ENCODE data around the gene CCDC74B.
"Not testable (repeated sequence)": the region's sequence is repeated elsewhere in the genome, so short reads cannot be mapped to it uniquely, and the experiment has no call there.

CCDC74B gene

DNA sequence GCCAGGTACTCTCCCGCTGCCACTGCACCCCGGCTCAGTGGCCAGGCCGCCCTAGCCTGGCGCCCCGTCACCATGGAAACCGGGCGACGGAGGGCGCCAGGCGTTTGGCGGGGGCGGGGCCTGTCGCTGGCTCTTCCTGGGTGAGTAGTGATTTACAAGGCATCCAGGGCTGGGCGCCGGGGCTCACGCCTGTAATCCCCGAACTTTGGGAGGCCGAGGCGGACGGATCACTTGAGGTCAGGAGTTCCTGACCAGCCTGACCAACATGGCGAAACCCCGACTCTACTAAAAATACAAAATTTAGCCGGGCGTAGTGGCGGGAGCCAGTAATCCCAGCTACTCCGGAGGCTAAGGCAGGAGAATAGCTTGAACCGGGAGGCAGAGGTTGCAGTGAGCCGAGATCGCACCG lies at the start of gene CCDC74B:
Gene CCDC74B (minus strand): TSS at position 107 of the 409 bp plus-strand sequence. CDS start 116 bp downstream, outside the sequence.
- H3K4me3 ChIP-seq (ENCODE audit: low read length): peak within 1 kb of the TSS; percentile 32; the same call in 1 of the 2 replicates

DNA sequence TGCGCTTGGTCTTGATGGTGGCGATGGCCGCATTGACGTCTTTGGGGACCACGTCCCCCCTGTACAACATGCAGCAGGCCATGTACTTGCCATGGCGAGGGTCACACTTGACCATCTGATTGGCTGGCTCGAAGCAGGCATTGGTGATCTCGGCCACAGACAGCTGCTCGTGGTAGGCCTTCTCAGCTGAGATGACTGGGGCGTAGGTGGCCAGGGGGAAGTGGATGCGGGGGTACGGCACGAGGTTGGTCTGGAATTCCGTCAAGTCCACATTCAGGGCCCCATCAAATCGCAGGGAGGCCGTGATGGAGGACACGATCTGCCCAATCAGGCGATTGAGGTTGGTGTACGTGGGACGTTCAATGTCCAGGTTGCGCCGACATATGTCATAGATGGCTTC lies 48.9 kb upstream of the CCDC74B start:
- H3K4me3 ChIP-seq (ENCODE audit: low read length): not testable (repeated sequence)

DNA sequence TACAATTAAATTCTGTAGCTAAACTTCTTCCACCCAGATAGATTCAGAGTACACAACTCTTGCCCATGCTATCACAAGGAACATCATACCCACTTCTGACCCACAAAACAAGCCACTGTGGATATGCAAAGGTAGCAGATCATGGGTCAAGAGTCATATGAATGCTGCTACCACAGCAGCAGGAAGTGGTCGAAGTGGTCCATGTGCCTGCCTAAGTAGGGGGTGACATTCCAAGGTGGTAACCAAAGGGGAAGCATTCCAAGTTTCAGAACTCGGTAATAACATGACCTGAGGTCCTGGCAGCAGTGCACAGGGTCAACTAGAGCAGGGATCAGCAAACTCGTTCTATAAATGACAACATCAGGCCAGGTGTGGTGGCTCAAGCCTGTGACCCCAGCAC lies 47.5 kb upstream of the CCDC74B start:
- not testable (repeated sequence) for H3K4me3 ChIP-seq (ENCODE audit: low read length)

DNA sequence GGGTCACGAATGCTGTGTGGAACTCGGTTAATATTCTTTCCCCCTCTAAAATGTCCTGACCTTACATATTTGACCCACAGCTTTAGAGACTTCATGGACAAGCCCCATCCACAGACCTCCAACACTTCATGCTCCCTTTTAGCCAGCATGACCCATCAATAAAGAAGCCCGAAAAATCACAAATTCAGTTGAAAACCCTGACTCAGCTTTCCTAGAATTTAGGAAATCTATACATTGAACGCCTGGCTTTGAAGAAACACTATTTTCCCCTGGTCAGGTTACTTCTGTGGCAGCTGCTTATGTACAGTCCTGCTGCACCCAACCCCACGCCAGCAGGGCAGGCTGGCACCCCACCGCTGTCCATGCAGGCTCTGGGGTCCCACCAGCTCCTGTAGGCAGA lies 46.4 kb upstream of the CCDC74B start:
- not testable (repeated sequence) for H3K4me3 ChIP-seq (ENCODE audit: low read length)

DNA sequence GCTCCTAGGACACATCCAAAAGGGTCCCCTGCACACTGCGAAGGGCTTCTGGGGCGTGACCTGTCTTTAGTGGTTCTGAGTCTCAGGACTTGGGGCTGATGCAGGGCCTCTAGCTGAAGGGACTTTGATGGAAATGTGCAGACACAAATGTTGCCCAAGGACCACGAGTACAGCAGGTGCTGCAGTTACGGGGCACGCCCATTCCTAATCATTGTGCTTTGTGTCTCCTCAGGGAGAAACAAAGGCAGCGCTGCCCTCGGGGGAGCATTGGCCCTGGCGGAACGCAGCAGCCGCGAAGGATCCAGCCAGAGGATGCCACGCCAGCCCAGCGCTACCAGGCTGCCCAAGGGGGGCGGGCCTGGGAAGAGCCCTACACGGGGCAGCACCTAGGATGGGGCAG lies 45.3 kb upstream of the CCDC74B start:
- no peak for TF ChIP-seq ZNF274 (IDR thresholded peaks at IDR 0.05; ENCODE audit: low read depth, low read length)
- no peak overlapping the region for H3K4me3 ChIP-seq (ENCODE audit: low read length)

DNA sequence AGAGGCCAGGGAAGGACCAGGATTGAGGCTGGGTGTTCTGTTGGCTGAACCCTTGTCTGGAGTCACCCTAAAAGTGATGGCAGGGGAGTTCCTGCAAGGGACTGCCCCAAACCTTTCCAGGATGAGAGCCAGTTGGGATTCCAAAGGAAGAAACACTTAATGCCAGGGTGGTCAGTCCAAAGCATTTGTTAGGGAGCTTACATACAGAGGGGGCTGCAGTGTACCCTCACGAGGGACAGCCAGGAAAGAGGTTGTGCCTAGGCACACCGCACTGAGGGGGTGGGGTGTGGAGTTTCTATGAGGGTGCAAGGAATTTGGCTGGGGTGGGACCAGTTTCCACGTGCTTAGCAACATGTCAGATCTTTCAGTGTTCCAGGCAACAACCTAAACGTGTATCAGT lies 44.0 kb upstream of the CCDC74B start:
- not testable (repeated sequence) for H3K4me3 ChIP-seq (ENCODE audit: low read length)

DNA sequence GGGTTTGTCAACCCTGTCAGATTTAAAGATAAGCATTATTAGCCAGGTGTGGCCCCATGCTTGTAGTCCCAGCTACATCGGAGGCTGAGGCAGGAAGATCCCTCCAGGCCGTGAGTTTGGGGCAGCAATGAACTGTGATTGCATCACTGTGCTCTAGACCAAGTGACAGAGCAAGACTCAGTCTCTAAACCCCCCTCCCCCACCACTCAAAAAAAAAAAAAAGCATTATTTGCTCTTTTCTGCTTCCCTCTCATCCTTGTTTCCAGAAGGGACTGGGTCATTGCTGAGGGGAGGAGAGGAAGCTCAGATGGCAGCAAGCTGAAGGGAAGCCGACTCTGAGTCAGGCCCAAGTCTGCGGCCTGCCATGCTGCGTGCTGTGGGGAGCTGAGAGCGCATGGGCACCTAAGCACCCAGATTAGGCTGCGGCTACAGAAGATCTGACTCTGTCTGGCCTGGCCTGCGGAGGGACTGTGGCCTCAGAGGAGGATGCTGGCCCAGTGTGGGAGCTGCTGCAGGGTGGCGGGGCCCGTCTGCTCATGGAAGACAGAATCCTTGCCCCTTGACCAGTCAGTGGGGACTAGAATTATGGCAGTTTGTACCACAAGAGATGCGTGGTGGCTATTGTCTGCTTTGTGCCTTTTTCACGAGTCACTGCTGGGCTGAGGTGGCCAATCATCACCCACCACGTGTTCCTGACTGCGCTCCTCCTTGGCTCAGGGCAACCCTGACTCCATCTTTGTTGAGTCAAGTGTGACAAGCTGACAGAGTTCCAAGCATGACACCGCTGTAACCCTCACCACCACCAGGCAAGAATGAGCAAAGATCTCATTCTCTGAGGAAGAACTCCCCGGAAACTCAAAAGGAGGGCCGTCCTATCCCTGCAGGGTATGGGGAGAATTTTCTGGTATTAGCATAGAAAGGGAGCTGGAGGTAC lies 43.2 kb upstream of the CCDC74B start:
- H3K4me3 ChIP-seq (ENCODE audit: low read length): not testable (repeated sequence)

DNA sequence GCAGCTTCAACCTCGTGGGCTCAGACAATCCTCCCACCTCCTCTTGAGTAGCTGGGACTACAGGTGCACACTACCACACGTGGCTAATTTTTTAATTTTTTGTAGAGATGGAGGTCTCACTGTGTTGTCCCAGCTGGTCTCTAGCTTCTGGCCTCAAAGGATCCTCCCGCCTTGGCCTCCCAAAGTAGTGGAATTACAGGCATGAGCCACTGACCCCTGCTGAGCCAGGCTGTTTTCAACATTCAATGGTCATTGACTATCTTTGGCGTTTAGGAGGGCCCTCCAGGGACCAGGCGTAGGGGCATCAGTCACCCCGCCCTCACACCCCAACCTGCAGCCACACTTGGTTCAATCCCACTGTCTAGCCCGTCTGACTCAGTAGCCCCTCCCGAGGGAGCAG lies 42.4 kb upstream of the CCDC74B start:
- no peak overlapping the region for H3K4me3 ChIP-seq (ENCODE audit: low read length)
- TF ChIP-seq ZNF274 (IDR thresholded peaks at IDR 0.05; ENCODE audit: low read depth, low read length): no peak

DNA sequence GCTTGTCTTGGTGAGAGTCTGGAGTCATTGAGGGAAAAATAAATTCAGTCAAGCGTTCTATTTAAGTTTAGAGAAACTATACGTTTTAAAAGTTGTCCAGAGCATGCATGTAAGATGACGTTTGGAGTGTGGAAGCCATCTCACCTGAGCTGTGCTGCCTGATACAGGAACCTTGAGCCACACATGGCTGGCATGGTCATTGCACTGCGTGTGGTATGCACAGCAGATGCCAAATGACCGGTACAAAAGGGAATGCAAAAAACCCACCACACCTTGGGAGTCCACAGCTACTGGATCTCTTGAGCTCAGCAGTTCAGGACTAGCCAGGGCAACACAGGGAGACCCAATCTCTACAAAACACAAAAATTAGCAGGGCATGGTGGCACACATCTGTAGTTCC lies 41.5 kb upstream of the CCDC74B start:
- no peak for TF ChIP-seq ZNF274 (IDR thresholded peaks at IDR 0.05; ENCODE audit: low read depth, low read length)
- H3K4me3 ChIP-seq (ENCODE audit: low read length): no peak overlapping the region

DNA sequence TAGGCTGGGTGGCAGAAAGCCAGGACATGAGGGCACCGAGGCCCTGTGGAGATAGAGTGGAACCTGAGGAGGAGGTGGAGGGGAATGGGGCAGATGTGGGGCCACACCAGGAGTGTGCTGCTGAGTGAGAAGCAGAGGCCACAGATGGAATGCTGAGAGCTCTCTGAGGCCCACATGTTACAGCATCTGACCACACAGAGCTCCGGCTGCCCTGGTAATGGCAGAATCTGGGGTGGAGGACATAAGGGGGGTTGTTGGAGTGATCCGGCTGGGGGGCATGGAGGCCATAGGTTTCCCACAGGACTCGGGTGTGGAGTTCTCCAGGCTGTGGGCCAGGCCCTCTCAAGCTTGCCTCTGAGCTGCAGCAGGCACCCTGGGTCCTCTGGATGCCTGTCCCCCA lies 41.0 kb upstream of the CCDC74B start:
- no peak overlapping the region for H3K4me3 ChIP-seq (ENCODE audit: low read length)
- no peak for TF ChIP-seq ZNF274 (IDR thresholded peaks at IDR 0.05; ENCODE audit: low read depth, low read length)

DNA sequence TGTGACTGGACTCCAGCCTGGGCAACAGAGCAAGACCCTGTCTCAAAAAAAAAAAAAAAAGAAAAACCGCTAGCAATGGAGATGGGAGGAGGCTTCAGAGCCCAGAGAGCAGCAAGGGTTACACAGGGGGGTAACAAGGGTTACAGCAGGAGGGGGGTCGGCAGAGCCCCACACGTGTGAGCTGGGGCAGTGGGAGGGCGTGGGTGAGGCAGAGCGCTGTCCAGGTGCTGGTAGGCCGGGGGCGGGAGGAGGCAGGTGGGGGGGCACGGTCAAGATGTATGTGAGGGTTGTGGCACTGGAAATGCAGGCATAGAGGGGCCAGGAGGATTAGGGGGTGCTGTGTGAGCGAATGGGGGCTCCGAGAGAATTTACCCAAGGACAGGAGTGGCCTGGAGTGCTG lies 40.5 kb upstream of the CCDC74B start:
- TF ChIP-seq ZNF274 (IDR thresholded peaks at IDR 0.05; ENCODE audit: low read depth, low read length): no peak
- no peak overlapping the region for H3K4me3 ChIP-seq (ENCODE audit: low read length)

DNA sequence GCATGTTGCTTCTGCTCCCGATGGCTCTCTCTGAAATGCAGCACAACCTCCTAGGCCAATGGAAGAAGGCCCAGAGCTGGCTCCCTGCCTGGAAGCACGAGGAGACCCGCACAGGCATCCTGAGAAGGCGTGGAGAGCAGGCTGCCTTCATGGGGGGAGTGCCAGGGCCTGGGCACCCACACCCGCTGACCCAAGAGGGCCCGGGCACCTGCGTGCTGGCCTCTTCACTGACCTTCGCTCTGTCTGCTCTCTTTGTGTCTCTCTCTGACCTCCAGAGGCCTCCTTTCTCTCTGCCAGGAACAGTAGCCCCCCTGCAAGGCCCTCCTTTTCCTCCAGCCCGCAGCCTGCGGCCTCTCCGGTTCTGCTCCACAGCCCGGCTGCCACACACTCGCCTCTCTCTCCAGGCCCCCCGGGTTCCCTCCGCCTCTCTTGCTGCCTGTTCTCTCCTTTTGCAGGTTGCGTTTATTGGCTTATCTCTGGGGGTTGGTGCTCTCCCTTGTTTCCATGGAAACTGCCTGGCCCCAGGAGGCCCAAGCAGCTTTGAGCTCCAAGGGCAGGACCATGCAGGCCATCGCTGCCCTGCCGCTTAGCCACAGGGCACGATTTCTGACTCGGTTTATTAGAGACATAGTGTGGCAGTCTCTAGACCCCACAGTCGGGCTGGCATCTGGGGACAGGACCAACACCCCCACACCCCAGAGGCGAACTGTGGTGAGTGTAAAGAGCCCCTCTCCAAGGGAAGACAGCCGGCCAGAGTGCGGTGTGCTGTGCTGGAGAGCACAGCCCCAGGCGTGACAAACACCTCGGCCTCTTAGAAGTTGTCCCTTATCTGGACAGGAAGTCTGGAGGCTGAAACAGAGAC lies 38.8 kb upstream of the CCDC74B start:
- TF ChIP-seq ZNF274 (IDR thresholded peaks at IDR 0.05; ENCODE audit: low read depth, low read length): no peak
- peak overlapping the region; percentile 60; the same call in 1 of the 2 replicates for H3K4me3 ChIP-seq (ENCODE audit: low read length)

DNA sequence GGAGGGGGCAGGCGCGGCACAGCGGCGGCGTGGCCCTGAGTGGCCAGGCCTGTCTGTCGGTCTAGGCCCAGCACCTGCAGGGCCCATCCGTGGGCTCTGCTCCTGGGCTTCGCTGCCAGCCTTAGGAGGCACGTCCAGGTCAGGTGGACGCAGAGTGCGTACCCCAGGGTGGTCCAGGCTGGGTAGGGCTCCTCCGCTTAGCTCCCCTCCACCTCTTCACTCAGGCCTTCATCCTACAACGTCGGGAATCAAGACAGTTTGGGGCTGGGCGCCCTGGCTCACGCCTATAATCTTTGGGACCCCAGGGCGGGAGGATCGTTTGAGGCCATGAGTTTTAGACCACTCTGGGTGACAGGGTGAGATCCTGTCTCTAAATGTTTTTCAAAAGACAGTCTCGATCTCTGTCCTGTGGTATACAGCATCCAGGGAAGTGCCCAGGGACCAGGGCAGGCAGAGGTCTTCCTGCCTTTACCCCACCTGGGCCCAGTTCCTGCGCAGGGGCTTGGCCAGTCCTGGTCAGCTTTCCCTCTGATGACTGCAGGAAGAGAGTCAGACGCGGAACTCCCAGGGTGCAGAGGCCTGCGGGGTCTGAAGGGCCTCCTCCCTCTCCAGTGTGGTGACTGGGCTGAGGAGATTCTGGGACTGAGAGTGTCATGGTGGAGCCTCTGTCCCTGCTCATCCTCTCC lies 38.1 kb upstream of the CCDC74B start:
- H3K4me3 ChIP-seq (ENCODE audit: low read length): peak overlapping the region; percentile 60

DNA sequence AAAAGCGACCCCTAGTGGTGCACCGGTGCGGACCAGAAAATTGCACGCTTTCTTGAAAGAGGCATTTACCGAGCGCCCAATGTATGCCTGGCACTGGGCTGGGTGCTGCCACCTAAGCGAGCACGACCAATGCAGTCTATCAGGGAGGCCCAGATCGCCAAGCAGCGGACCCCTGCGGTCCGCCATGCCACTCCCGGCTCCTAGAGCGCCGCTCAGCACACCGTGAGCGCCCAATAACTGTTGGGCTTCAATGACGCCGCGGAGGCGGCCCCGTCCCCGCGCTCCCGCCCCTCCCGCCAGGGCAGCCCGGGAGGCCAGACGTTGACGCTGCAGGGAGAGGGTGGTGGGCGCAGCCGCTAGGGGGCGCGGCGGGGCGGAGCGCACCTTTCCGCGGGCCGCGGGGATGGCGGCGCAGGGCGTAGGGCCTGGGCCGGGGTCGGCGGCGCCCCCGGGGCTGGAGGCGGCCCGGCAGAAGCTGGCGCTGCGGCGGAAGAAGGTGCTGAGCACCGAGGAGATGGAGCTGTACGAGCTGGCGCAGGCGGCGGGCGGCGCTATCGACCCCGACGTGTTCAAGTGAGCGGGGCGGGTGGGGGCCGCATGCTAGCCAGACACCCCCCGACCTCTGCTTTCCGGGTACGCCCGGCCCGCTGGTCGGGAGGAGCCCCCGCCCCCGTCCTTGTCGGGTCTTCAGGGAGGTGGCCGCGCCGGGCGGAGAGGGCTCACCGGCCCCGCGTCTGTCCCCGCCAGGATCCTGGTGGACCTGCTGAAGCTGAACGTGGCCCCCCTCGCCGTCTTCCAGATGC lies 37.2 kb upstream of the CCDC74B start, which contains the start of gene MZT2B:
Gene MZT2B (plus strand): TSS at position 383 of the 803 bp plus-strand sequence. CDS start 21 bp downstream, at position 404.
- H3K4me3 ChIP-seq (ENCODE audit: low read length): peak within 1 kb of the TSS; percentile 85

Measured in GM08714 (cell line).